ENCODE results near the gene DGCR2.
A peak's percentile ranks its signal among the peaks of the same experiment; 100 is the strongest.
"Not testable (repeated sequence)": the region's sequence is repeated elsewhere in the genome, so short reads cannot be mapped to it uniquely, and the experiment has no call there.

Gene DGCR2, protein sequence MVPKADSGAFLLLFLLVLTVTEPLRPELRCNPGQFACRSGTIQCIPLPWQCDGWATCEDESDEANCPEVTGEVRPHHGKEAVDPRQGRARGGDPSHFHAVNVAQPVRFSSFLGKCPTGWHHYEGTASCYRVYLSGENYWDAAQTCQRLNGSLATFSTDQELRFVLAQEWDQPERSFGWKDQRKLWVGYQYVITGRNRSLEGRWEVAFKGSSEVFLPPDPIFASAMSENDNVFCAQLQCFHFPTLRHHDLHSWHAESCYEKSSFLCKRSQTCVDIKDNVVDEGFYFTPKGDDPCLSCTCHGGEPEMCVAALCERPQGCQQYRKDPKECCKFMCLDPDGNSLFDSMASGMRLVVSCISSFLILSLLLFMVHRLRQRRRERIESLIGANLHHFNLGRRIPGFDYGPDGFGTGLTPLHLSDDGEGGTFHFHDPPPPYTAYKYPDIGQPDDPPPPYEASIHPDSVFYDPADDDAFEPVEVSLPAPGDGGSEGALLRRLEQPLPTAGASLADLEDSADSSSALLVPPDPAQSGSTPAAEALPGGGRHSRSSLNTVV

GRCh38 chr22:19122143-19122751, at the start of gene DGCR2:
Gene DGCR2, minus strand, starts transcription at chr22:19122412. Its CDS starts 206 bp downstream, at chr22:19122206.
- Mint-ChIP-seq H3K4me1 (ENCODE audit: low read depth) (peaks cover 30% of the 10 kb centered on the region), H3K27me3 (ENCODE audit: low read depth) (peaks cover 4% of the 10 kb centered on the region), H3K9me3 (no peaks in the 10 kb centered on the region), H3K4me3 (peak within 1 kb of the TSS; percentile 80), H3K27ac (peak within 1 kb of the TSS; percentile 45), H3K36me3 (ENCODE audit: low read depth) (no peaks in the 10 kb centered on the region)

- H3K4me1 Mint-ChIP-seq (ENCODE audit: low read depth) = peaks cover 25% of the 10 kb centered on the region
- H3K27ac Mint-ChIP-seq = no peak overlapping the region
- H3K4me3 Mint-ChIP-seq = peak overlapping the region; percentile 93
- H3K36me3 Mint-ChIP-seq (ENCODE audit: low read depth) = no peaks in the 10 kb centered on the region
- no peaks in the 10 kb centered on the region for H3K9me3 Mint-ChIP-seq
- H3K27me3 Mint-ChIP-seq (ENCODE audit: low read depth) = peaks cover 39% of the 10 kb centered on the region
Measured at GRCh38 chr22:19169947-19170318, 47.7 kb upstream of the DGCR2 start.

DNA sequence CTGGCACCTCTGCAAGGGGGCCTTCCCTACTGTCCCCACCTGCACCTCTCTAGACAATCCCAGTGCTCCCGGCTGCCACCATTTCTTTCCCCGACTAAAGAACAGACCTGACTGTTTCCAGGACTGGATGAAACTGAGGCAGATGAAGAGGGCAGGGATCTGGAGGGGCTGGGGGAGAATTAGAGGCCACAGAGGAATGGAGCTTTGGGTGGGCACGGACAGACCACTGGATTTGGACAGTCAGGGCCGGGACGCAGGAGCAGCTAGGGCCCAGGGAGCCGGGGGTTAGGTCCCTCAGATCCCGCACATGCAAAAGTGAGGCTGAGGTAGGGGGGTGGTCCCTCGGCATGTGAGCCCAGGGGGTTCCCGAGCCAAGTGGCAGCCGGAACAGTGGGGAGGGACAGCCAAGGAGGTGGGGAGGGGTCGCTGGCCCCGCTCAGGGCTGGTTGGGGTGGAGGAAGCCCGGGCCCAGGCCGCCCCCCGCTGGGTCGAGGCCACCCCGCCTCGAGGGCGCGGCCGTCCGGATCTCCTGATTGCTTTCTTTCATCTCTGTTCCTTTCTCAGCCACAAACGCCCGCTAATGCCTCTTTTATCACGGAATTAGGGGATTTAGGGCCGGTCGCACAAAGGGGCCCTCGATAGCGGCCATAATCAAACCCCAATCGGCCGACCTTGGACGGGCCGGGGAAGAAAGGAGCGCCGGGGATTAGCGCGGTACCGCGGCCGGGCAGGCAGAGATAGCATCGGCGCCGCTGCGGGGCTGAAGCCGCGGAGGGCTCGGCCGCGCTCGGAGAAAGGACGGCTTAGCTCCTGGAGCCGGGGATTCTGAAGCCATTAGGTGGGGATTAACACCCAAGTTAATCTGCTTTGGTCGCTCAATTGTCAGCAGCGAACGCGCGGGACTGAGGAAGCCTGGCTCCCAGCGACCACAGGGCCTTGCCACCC, 47.1 kb upstream of the DGCR2 start:
- peaks cover 25% of the 10 kb centered on the region for H3K4me1 Mint-ChIP-seq (ENCODE audit: low read depth)
- H3K27ac Mint-ChIP-seq = no peak overlapping the region
- no peaks in the 10 kb centered on the region for H3K36me3 Mint-ChIP-seq (ENCODE audit: low read depth)
- H3K4me3 Mint-ChIP-seq = peak overlapping the region; percentile 72
- H3K9me3 Mint-ChIP-seq = no peaks in the 10 kb centered on the region
- peaks cover 42% of the 10 kb centered on the region for H3K27me3 Mint-ChIP-seq (ENCODE audit: low read depth)

GRCh38 chr22:19168088-19168890, 46.1 kb upstream of the DGCR2 start:
- H3K4me1 Mint-ChIP-seq (ENCODE audit: low read depth) = peaks cover 19% of the 10 kb centered on the region
- H3K27me3 Mint-ChIP-seq (ENCODE audit: low read depth) = peaks cover 42% of the 10 kb centered on the region
- no peaks in the 10 kb centered on the region for H3K36me3 Mint-ChIP-seq (ENCODE audit: low read depth)
- H3K4me3 Mint-ChIP-seq = no peak overlapping the region
- no peak overlapping the region for H3K27ac Mint-ChIP-seq
- no peaks in the 10 kb centered on the region for H3K9me3 Mint-ChIP-seq

DNA sequence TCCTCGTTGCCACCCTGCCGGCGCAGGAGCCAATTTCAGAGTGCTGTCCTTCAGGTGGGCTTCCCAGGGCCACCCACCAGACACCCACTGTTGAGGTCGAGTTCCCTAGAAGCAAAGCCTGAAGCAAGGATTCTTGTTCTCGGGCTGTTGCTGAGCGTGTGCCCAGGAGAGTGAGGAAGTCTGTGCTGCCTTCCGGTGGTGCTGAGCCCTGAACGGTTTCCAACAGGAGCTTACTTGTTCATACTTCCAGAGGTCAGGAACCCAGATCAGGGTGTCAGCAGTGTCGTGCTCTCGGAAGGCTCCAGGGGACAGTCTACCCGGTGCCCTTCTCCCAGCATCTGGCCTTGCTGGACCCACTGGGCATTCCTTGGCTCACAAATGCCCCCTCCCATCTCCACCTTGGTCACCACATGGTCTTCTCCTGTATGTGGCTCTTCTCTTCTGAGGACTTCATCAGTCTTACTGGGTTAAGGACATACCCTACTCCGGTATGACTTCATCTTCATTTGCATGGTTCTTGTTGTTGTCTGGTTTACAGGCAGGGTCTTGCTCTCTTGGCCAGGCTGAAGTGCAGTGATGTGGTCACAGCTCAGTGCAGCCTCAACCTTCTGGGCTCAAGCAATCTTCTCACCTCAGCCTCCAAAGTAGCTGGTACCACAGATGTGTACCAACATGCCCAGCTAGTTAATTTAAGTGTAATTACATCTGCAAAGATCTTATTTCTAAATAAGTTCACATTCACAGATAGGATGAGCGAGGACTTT, 45.1 kb upstream of the DGCR2 start:
- no peaks in the 10 kb centered on the region for H3K36me3 Mint-ChIP-seq (ENCODE audit: low read depth)
- H3K4me3 Mint-ChIP-seq = no peak overlapping the region
- peaks cover 42% of the 10 kb centered on the region for H3K27me3 Mint-ChIP-seq (ENCODE audit: low read depth)
- H3K4me1 Mint-ChIP-seq (ENCODE audit: low read depth) = peaks cover 14% of the 10 kb centered on the region
- no peaks in the 10 kb centered on the region for H3K9me3 Mint-ChIP-seq
- no peak overlapping the region for H3K27ac Mint-ChIP-seq

GRCh38 chr22:19166421-19166820, 44.2 kb upstream of the DGCR2 start:
- H3K4me3 Mint-ChIP-seq = no peak overlapping the region
- H3K27me3 Mint-ChIP-seq (ENCODE audit: low read depth) = peaks cover 42% of the 10 kb centered on the region
- H3K9me3 Mint-ChIP-seq = no peaks in the 10 kb centered on the region
- H3K4me1 Mint-ChIP-seq (ENCODE audit: low read depth) = peaks cover 11% of the 10 kb centered on the region
- H3K36me3 Mint-ChIP-seq (ENCODE audit: low read depth) = no peaks in the 10 kb centered on the region
- no peak overlapping the region for H3K27ac Mint-ChIP-seq

GRCh38 chr22:19164425-19164824, 42.2 kb upstream of the DGCR2 start:
- no peaks in the 10 kb centered on the region for H3K9me3 Mint-ChIP-seq
- peaks cover 28% of the 10 kb centered on the region for H3K27me3 Mint-ChIP-seq (ENCODE audit: low read depth)
- H3K4me1 Mint-ChIP-seq (ENCODE audit: low read depth) = peaks cover 3% of the 10 kb centered on the region
- H3K36me3 Mint-ChIP-seq (ENCODE audit: low read depth) = no peaks in the 10 kb centered on the region
- no peak overlapping the region for H3K4me3 Mint-ChIP-seq
- H3K27ac Mint-ChIP-seq = no peak overlapping the region

GRCh38 chr22:19158649-19159048, 36.4 kb upstream of the DGCR2 start:
- not testable (repeated sequence) for H3K9me3 Mint-ChIP-seq; H3K4me3 Mint-ChIP-seq; H3K36me3 Mint-ChIP-seq (ENCODE audit: low read depth); H3K27me3 Mint-ChIP-seq (ENCODE audit: low read depth); H3K27ac Mint-ChIP-seq; H3K4me1 Mint-ChIP-seq (ENCODE audit: low read depth)

GRCh38 chr22:19156109-19156508, 33.9 kb upstream of the DGCR2 start:
- H3K27ac Mint-ChIP-seq; H3K36me3 Mint-ChIP-seq (ENCODE audit: low read depth); H3K4me3 Mint-ChIP-seq; H3K4me1 Mint-ChIP-seq (ENCODE audit: low read depth); H3K9me3 Mint-ChIP-seq: not testable (repeated sequence)
- H3K27me3 Mint-ChIP-seq (ENCODE audit: low read depth) = peaks cover 32% of the 10 kb centered on the region

- peaks cover 4% of the 10 kb centered on the region for H3K4me1 Mint-ChIP-seq (ENCODE audit: low read depth)
- H3K27ac Mint-ChIP-seq = no peak overlapping the region
- peaks cover 5% of the 10 kb centered on the region for H3K36me3 Mint-ChIP-seq (ENCODE audit: low read depth)
- H3K9me3 Mint-ChIP-seq = no peaks in the 10 kb centered on the region
- no peak overlapping the region for H3K4me3 Mint-ChIP-seq
- H3K27me3 Mint-ChIP-seq (ENCODE audit: low read depth) = peaks cover 40% of the 10 kb centered on the region
Measured at GRCh38 chr22:19152942-19153883, 31.0 kb upstream of the DGCR2 start.

GRCh38 chr22:19151329-19152191, 29.3 kb upstream of the DGCR2 start:
- H3K4me1 Mint-ChIP-seq (ENCODE audit: low read depth) = peaks cover 4% of the 10 kb centered on the region
- H3K27me3 Mint-ChIP-seq (ENCODE audit: low read depth) = peaks cover 57% of the 10 kb centered on the region
- H3K9me3 Mint-ChIP-seq = no peaks in the 10 kb centered on the region
- H3K4me3 Mint-ChIP-seq = peak overlapping the region; percentile 75
- peak overlapping the region; percentile 59 for H3K27ac Mint-ChIP-seq
- H3K36me3 Mint-ChIP-seq (ENCODE audit: low read depth) = peaks cover 5% of the 10 kb centered on the region
